GM12878 (cell line): ENCODE results near the gene KLHL22. TPM values are rescaled to one million over a fixed set of nuclear protein-coding genes. Genes with fewer than 3 reads are reported as not detected.

Source experiments
- ATAC-seq: fragments of 200-7000 bp; cut with Tn5 transposase; 3 replicates; pipeline ENCODE4 v1.9.1; 2020; ENCODE audit warnings: mild to moderate bottlenecking, moderate library complexity
- BruUV-seq: library from RNA; stranded (reverse); fragments of 400-500 nt; replicated peaks from 2 replicates; lab custom pipeline; 2021; lab: Mats Ljungman, UMichigan
- CTCF ChIA-PET: fragments of 300-600 bp; sonication (Branson Sonifier 250); formaldehyde crosslinking; extraction: SDS; loops from one replicate; lab custom pipeline; 2021; ENCODE audit warnings: inconsistent platforms; lab: Yijun Ruan, JAX
- POLR2A ChIA-PET: fragments of 350-600 bp; formaldehyde crosslinking; extraction: SDS; loops from one replicate; lab custom pipeline; 2021; ENCODE audit warnings: inconsistent platforms; lab: Charles Lee
- RAD21 ChIA-PET: fragments of 300-600 bp; sonication (Branson Sonifier 250); formaldehyde crosslinking; loops from one replicate; lab custom pipeline; 2023; ENCODE audit warnings: antibody characterized with exemption; ENCODE audit not compliant: unreplicated experiment; lab: Charles Lee
- SMC1A ChIA-PET: fragments of 300-600 bp; sonication (Branson Sonifier 250); formaldehyde crosslinking; loops from one replicate; lab custom pipeline; 2023; ENCODE audit not compliant: unreplicated experiment, uncharacterized antibody; lab: Charles Lee
- DNase-seq: peaks from one replicate; pipeline ENCODE4 v3.0.0-alpha.2; 2011; ENCODE audit warnings: low read depth, low spot score
- FAIRE-seq: peaks from 3 replicates; lab custom pipeline; 2011; peaks lifted over from hg19 to GRCh38; lab: Jason Lieb, UNC
- H2AFZ ChIP-seq: 2 replicates; pipeline ENCODE4 v1.6.0; 2011; ENCODE audit warnings: low read depth, low read length, control low read depth; ENCODE audit not compliant: control insufficient read depth
- H3K27ac ChIP-seq: 2 replicates; pipeline ENCODE4 v1.5.1; 2011; ENCODE audit warnings: control low read depth; ENCODE audit not compliant: control insufficient read depth, insufficient read depth
- H3K27me3 ChIP-seq, 2 experiments: replicated peaks in 1 of 2; 2 replicates each; pipeline versions ENCODE4 v1.6.0 to v1.6.1; 2011; ENCODE audit warnings: low read length in 1 of 2; ENCODE audit not compliant: control insufficient read depth in 2 of 2, insufficient read depth in 2 of 2
- H3K36me3 ChIP-seq, 2 experiments: 2 replicates each; pipeline ENCODE4 v1.5.1; 2011; ENCODE audit warnings: low read length in 1 of 2; ENCODE audit not compliant: control insufficient read depth in 2 of 2, insufficient read depth in 2 of 2
- H3K4me1 ChIP-seq: 2 replicates; pipeline ENCODE4 v1.6.1; 2011; ENCODE audit warnings: mild to moderate bottlenecking, low read length, moderate library complexity, mixed read lengths; ENCODE audit not compliant: control insufficient read depth, insufficient read depth
- H3K4me2 ChIP-seq: 2 replicates; pipeline ENCODE4 v1.6.0; 2011; ENCODE audit warnings: control low read depth; ENCODE audit not compliant: control insufficient read depth, insufficient read depth
- H3K4me3 ChIP-seq: fragments of 200-600 bp; sonication (generic); 2 replicates; pipeline ENCODE4 v1.5.1; 2016
- H3K79me2 ChIP-seq: 2 replicates; pipeline ENCODE4 v1.6.0; 2011; ENCODE audit warnings: low read length; ENCODE audit not compliant: control insufficient read depth, insufficient read depth
- H3K9ac ChIP-seq: 2 replicates; pipeline ENCODE4 v1.8.0; 2011; ENCODE audit warnings: low read length, control low read depth, mixed read lengths; ENCODE audit not compliant: control insufficient read depth, insufficient read depth
- H3K9me3 ChIP-seq: replicated peaks from 3 replicates; pipeline ENCODE4 v1.5.1; 2011; ENCODE audit warnings: mild to moderate bottlenecking, low read length; ENCODE audit not compliant: control insufficient read depth, insufficient read depth
- H4K20me1 ChIP-seq: 2 replicates; pipeline ENCODE4 v1.6.0; 2011; ENCODE audit not compliant: control insufficient read depth, insufficient read depth
- CTCF ChIP-seq, 3 experiments: IDR thresholded peaks in 2 of 3; conservative IDR thresholded peaks in 1 of 3; 2 replicates each; pipeline ENCODE4 v1.5.1; 2011; ENCODE audit warnings: low read depth in 3 of 3, low read length in 3 of 3, mild to moderate bottlenecking in 3 of 3, control low read depth in 2 of 3, moderate library complexity in 2 of 3, inconsistent platforms in 1 of 3, mixed read lengths in 1 of 3; ENCODE audit not compliant: control insufficient read depth in 2 of 3, insufficient read depth in 1 of 3; ENCODE audit errors: extremely low read depth in 1 of 3
- E4F1 ChIP-seq: fragments of 450-650 bp; IDR thresholded peaks from 2 replicates; pipeline ENCODE4 v1.6.1; 2018; ENCODE audit warnings: borderline replicate concordance, mild to moderate bottlenecking; ENCODE audit not compliant: partially characterized antibody
- EED ChIP-seq: sonication (generic); IDR thresholded peaks from 2 replicates; pipeline ENCODE4 v1.6.1; 2016; ENCODE audit warnings: antibody characterized with exemption, low read depth
- FOXK2 ChIP-seq: fragments of 450-650 bp; IDR thresholded peaks from 2 replicates; pipeline ENCODE4 v1.6.1; 2017; ENCODE audit warnings: mild to moderate bottlenecking, moderate library complexity
- HCFC1 ChIP-seq: fragments of 150-350 bp; IDR thresholded peaks from 2 replicates; pipeline ENCODE4 v1.6.1; 2014; ENCODE audit warnings: low read length
- MTA2 ChIP-seq: fragments of 450-650 bp; IDR thresholded peaks from 2 replicates; pipeline ENCODE4 v1.6.1; 2016; ENCODE audit warnings: low read depth, mild to moderate bottlenecking, moderate library complexity
- USF2 ChIP-seq: IDR thresholded peaks from 2 replicates; pipeline ENCODE4 v1.6.1; 2011; ENCODE audit warnings: low read depth, low read length, improper control_type of control experiment, borderline replicate concordance
- WGBS: methylation state at CpG from one replicate; pipeline ENCODE4 v1.1.6; 2016; ENCODE audit warnings: low lambda C conversion rate; ENCODE audit not compliant: insufficient replicate concordance, insufficient coverage; ENCODE audit errors: missing lambda C conversion rate; 5-methylcytosine and 5-hydroxymethylcytosine counted together
- in situ Hi-C: fragments of 300-500 bp; cut with MboI; formaldehyde crosslinking; loops from 9 replicates; pipeline ENCODE4 v1.14.3; 2018; ENCODE audit warnings: mixed read lengths
- intact Hi-C: fragments of 100-400 bp; cut with micrococcal nuclease; formaldehyde crosslinking; loops from one replicate; pipeline ENCODE4 v1.14.2; 2022; ENCODE audit not compliant: unreplicated experiment
- polyA plus RNA-seq, 11 experiments: library from polyadenylated mRNA; depleted of rRNA in 4 of 11; unstranded in 6 of 11; stranded (reverse) in 5 of 11; fragments of >200 nt; fragmentation: Nextera tagmentation in 4 of 11; fragmentation: Illumina TruSeq in 1 of 11; extraction: Ambion mirVana in 4 of 11; extraction: Trizol in 1 of 11; gene quantifications; 1 replicate in 1 of 11; 2 replicates in 10 of 11; pipeline versions ENCODE4 v1.2.1 to v1.2.3, GENCODE V29; 2011 to 2016; ENCODE audit warnings: inconsistent platforms in 2 of 11, missing spikeins in 2 of 11, low read depth in 1 of 11
- total RNA-seq, 4 experiments: library from RNA; depleted of rRNA in 3 of 4; stranded (reverse); fragments of >200 nt in 3 of 4; fragmentation: Illumina TruSeq in 1 of 4; extraction: Trizol in 1 of 4; gene quantifications; 2 replicates each; pipeline versions ENCODE4 v1.2.1 to v1.2.3, GENCODE V29; 2013 to 2021

Gene KLHL22
- total and polyA plus RNA-seq, 10 of the 15 experiments (the other 5 are each of a cell fraction or from before 2014, with no cell fraction given) = 0.06 to 22.1 (median 14.2) TPM

- no peak overlapping the region for H3K27ac ChIP-seq
Measured at GRCh38 chr22:20506543-20507252, 11.1 kb upstream of the KLHL22 start.

More at GRCh38 chr22:20506543-20507252, 11.1 kb upstream of the KLHL22 start:
- FAIRE-seq (no peak), ATAC-seq (no peak), DNase-seq (no peak)
- SMC1A ChIA-PET = no interaction called here
- peaks cover 22% of the 10 kb centered on the region for H3K4me1 ChIP-seq
- H3K79me2 ChIP-seq = peaks cover 43% of the 10 kb centered on the region
- intact Hi-C loops (no loop called here), in situ Hi-C loops (no loop called here)
- peaks cover 8% of the 10 kb centered on the region for H4K20me1 ChIP-seq
- RAD21 ChIA-PET = interaction anchor here (0.6 kb wide), 1 partner anchor 126 kb away, joined by 5 read pairs; no protein-coding TSS in a partner anchor
- no peak overlapping the region; the same call in 1 of the 2 replicates for H3K9ac ChIP-seq
- BruUV-seq = no TSS peak
- H3K9me3 ChIP-seq = no peaks in the 10 kb centered on the region
- H3K36me3 ChIP-seq = no peaks in the 10 kb centered on the region; a peak in 1 of 4 replicates
- no peak for TF ChIP-seq FOXK2
- no peak for TF ChIP-seq MTA2
- TF ChIP-seq HCFC1 = no peak
- TF ChIP-seq EED = no peak
- no peak for TF ChIP-seq E4F1
- TF ChIP-seq USF2 = no peak
- TF ChIP-seq CTCF (IDR thresholded peaks at IDR 0.05 in 2 of 3, conservative IDR thresholded peaks at IDR 0.05 in 1 of 3; ENCODE audit: control insufficient read depth in 2 of 3, extremely low read depth in 1 of 3, insufficient read depth in 1 of 3, low read depth in 3 of 3, low read length in 3 of 3) = no peak
- CTCF ChIA-PET = no interaction called here
- POLR2A ChIA-PET = interaction anchor here (0.6 to 1.2 kb wide), 3 partner anchors 12 to 117 kb away, joined by 3 to 6 read pairs (median 3); no protein-coding TSS in a partner anchor
- 59% methylated on average over 13 of the region's 13 CpGs for WGBS
- H3K4me3 ChIP-seq = peak overlapping the region; percentile 95; the same call in 1 of the 2 replicates
- no peaks in the 10 kb centered on the region for H3K27me3 ChIP-seq
- H2AFZ ChIP-seq = peak overlapping the region; percentile 88
- peak overlapping the region; percentile 100 for H3K4me2 ChIP-seq
